Jurkat, Clone E6-1 (cell line): Measurements from ENCODE around the gene EYA4. TPM values are rescaled to one million over a fixed set of nuclear protein-coding genes. Genes with fewer than 3 reads are reported as not detected.

ENCODE experiments used
- DNase-seq: peaks from one replicate; pipeline ENCODE4 v3.0.0-alpha.2; 2011; ENCODE audit warnings: low read depth, low spot score
- H3K4me3 ChIP-seq: 2 replicates; pipeline ENCODE4 v1.5.1; 2011; ENCODE audit warnings: mild to moderate bottlenecking, low read length, control low read depth, moderate library complexity
- polyA plus RNA-seq: library from polyadenylated mRNA; unstranded; fragments of >200 nt; gene quantifications from one replicate; pipeline ENCODE4 v1.2.1, GENCODE V29; 2012; ENCODE audit warnings: missing spikeins; ENCODE audit not compliant: insufficient read length, insufficient read depth

Gene EYA4, protein sequence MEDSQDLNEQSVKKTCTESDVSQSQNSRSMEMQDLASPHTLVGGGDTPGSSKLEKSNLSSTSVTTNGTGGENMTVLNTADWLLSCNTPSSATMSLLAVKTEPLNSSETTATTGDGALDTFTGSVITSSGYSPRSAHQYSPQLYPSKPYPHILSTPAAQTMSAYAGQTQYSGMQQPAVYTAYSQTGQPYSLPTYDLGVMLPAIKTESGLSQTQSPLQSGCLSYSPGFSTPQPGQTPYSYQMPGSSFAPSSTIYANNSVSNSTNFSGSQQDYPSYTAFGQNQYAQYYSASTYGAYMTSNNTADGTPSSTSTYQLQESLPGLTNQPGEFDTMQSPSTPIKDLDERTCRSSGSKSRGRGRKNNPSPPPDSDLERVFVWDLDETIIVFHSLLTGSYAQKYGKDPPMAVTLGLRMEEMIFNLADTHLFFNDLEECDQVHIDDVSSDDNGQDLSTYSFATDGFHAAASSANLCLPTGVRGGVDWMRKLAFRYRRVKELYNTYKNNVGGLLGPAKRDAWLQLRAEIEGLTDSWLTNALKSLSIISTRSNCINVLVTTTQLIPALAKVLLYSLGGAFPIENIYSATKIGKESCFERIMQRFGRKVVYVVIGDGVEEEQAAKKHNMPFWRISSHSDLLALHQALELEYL
- not detected for polyA plus RNA-seq

- DNase-seq: no peak
Measured at GRCh38 chr6:133241086-133241900, at the start of gene EYA4. Gene EYA4, plus strand, starts transcription at chr6:133241357. Its CDS starts 33,424 bp downstream, at chr6:133274781.

GRCh38 chr6:133193396-133193795, 47.8 kb upstream of the EYA4 start:
- H3K4me3 ChIP-seq: no peak overlapping the region
- no peak for DNase-seq

More at GRCh38 chr6:133241086-133241900, at the start of gene EYA4:
- no peak within 1 kb of the TSS for H3K4me3 ChIP-seq

DNA sequence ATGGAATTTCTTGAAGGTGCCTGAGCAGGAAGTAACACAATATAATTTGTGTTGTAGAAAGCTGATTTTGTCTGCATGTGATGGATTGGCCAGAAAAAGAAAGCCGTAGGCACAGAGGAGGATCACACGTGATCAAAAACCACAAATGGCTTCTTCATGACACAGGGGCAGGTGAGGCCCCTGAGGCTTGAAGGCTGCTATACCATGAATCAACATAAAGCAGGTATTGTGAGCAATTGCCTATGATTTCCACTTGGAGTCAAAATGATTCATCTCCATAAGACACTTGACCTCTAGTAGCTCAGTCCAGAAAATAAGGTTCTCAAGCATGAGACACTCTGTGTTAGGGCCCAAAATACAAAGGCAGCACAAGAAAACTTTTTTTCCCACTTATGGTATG, 42.4 kb upstream of the EYA4 start:
- DNase-seq: no peak
- H3K4me3 ChIP-seq: no peak overlapping the region

DNA sequence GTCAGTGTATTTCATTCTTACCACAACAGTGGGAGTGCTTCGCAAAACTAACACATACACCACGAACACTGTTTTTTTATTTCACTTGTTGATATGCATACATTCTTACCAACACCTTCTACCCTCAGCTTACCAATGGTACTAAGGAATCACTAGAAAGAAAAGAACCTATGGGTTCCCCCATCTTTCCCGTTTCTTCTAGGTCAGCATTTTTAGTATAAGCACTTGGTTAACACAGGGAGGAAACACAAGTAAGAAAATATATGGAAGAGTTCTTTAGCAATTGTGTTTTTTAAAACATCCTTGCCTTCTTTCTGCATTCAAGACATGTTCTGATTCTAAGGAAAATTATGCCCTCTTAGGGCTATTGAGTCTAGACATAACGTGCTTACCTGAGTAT, 39.9 kb upstream of the EYA4 start:
- DNase-seq: no peak
- H3K4me3 ChIP-seq: no peak overlapping the region

DNA sequence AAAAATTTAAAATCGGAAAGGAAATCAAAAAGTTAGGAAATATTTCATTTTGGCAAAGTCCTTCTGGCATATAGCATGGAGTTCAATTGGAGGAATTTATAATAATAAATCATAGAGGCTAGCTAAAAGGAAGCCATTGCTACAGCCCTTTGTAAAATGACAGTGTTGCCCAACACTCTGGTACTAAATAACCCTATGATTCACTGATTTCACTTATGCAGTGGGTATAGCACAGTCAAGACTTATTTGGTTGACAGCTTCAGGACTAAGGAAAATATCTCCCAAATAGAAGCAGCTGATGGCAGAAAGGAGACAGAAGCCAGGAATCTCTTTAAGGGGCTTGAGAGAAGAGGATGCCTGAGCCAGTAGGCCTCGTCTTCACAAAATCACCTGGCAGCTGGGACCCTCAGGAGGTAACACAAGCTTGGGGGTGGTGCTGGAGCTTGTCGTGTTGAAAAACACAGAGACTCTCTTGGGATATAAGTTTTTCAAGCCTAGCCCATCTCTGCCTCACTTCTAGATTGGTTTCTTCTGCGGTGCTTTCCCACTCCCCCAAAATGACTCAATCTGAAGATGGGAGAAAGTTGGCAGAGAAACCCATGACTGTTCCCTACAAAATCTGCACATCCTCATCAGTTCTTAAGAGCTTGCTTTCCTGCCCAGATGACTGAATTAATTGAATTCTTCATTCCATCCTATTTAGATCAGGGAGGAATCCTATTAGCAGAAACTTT, 38.4 kb upstream of the EYA4 start:
- no peak for DNase-seq
- H3K4me3 ChIP-seq: no peak overlapping the region

DNA sequence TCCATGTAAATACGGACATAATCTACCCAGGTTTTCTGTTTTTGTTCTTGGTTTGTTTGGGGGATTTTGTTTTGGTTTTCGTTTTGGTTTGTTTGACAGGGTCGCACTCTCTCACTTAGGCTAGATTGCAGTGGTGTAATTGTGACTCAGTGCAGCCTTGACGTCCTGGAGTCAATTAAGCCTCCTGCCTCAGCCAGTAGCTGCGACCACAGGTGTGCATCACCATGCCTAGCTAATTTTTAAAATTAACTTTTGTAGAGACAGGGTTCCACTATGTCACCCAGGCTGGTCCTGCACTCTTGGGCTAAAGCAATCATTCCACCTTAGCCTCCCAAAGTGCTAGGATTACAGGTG, 37.8 kb upstream of the EYA4 start:
- H3K4me3 ChIP-seq: no peak overlapping the region
- DNase-seq: no peak

- DNase-seq: no peak
Measured at GRCh38 chr6:133205304-133205703, 35.9 kb upstream of the EYA4 start.

GRCh38 chr6:133206942-133207341, 34.2 kb upstream of the EYA4 start:
- H3K4me3 ChIP-seq: no peak overlapping the region
- no peak for DNase-seq

More at GRCh38 chr6:133205304-133205703, 35.9 kb upstream of the EYA4 start:
- no peak overlapping the region for H3K4me3 ChIP-seq

GRCh38 chr6:133207754-133208153, 33.4 kb upstream of the EYA4 start:
- DNase-seq: no peak
- no peak overlapping the region for H3K4me3 ChIP-seq

GRCh38 chr6:133208183-133208755, 32.9 kb upstream of the EYA4 start:
- no peak for DNase-seq
- H3K4me3 ChIP-seq: no peak overlapping the region

DNA sequence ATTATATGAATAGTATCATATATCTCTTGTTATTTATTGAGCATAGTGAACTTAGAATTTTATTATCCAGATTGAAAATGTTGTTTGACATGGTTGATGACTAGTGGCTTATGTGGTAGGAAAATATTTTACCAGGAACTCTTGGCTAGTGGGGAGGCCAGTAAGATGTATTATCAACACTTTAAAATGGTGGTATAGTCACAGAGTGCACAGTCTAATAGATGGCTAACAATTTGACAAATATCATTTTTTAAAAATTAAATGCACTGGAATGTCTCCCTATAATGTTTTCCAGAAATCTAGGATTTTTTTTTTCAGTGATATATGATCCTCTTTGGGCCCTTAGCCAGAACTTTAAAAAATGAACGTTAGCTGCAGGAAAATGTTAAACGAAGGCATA, 26.9 kb upstream of the EYA4 start:
- DNase-seq: no peak
- H3K4me3 ChIP-seq: no peak overlapping the region

GRCh38 chr6:133218852-133219251, 22.3 kb upstream of the EYA4 start:
- DNase-seq: no peak
- no peak overlapping the region for H3K4me3 ChIP-seq

DNA sequence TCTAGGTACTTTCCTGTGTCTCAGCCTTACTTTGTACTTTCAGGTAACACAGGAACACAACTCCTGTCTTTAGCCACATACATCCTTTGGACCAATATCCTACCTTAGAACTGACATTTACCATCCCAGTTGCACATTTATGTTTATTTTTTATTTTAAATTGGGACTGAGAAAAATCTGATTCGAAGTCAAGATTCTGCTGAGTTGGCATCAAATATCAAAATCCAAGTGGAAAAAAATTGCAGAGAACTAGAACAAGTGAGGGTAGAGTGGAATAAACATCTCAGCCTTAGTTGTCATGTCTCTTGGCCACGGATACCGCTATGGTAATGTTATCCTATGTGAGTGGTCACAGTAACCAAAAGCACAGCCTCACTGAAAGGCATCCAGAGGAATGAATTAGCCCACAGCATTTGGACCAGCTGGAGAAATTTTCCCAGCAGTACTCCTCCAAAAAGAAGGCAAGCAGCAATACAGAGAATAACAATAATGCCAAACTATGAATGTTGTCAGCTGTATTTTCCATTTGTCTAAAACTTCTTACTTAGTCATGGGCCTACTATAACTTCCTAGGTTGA, 17.6 kb upstream of the EYA4 start:
- H3K4me3 ChIP-seq: no peak overlapping the region
- no peak for DNase-seq

DNA sequence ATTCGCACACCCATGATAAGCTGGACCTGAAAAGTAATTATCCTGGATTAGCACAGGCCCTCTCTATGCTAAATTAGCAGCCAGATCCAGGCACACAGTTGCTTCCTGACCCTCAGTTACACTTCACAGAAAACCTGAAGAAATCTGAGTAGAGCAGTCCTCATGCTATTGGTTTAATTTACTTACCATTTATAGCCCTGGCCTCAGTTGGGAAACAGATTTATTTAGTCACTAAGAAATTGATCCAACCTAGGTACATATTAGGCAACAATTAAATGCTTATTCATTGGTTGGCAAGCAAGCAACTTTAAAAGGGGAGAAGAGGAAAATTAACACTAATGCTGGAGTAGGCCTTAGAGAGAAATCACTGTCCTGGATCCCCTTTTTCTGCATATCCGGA, 15.6 kb upstream of the EYA4 start:
- DNase-seq: no peak
- H3K4me3 ChIP-seq: no peak overlapping the region

GRCh38 chr6:133227344-133227743, 13.8 kb upstream of the EYA4 start:
- DNase-seq: no peak
- no peak overlapping the region for H3K4me3 ChIP-seq

DNA sequence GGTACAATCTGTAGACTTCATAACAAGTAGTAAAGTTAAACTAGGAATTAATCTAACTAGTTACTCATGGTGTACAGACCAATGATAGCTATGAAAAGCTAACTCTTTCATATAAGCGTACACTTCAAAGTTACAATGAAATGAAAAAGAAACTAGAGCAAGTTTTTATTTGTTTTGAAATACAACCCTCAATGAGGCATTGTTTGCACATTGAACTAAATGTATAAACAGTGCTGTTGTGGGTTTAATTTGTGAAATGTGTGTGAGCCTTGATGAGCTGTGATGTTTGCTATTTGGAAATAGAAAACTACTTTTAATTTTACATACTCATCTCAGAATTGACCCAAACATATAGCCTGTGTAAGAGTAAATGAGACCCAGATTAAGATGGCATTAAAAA, 11.1 kb upstream of the EYA4 start:
- DNase-seq: no peak

DNA sequence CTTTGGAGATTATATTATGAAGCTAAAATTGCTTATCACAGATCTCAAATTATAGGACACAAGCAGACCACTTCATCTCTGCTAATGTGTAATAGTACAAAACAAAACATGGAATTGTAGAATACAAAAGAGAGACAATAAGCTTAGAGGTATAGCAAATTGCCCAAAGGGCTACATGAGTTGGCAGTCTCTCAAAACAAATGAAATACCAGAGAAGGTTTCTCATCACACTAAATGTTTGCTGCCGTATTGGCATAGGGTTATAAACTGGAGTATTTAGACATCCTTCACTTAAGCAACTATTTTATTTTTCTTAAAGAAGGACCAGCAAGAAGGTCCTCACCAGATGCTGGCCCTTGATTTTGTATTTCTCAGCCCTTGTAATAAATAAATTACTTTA, 5.9 kb upstream of the EYA4 start:
- DNase-seq: no peak
- H3K4me3 ChIP-seq: no peak overlapping the region

More for the DNA sequence above, 11.1 kb upstream of the EYA4 start:
- H3K4me3 ChIP-seq: no peak overlapping the region

GRCh38 chr6:133236932-133237331, 4.2 kb upstream of the EYA4 start:
- H3K4me3 ChIP-seq: no peak overlapping the region
- no peak for DNase-seq
